HepG2 (cell line): ENCODE data around the gene NPB. TPM values are rescaled to one million over a fixed set of nuclear protein-coding genes. Genes with fewer than 3 reads are reported as not detected.

ENCODE experiments used
- CBX2 ChIP-seq, 2 experiments: fragments of 200-600 bp in 1 of 2; sonication (generic); formaldehyde crosslinking in 1 of 2; IDR thresholded peaks; 2 replicates each; pipeline versions ENCODE4 v1.7.0 to v1.8.1; 2018 to 2022; ENCODE audit warnings: low read depth in 2 of 2, low read length in 1 of 2, mild to moderate bottlenecking in 1 of 2, missing genetic modification reagents in 1 of 2
- CHCHD3 ChIP-seq: sonication (generic); formaldehyde crosslinking; IDR thresholded peaks from 2 replicates; pipeline ENCODE4 v1.8.0; 2022; ENCODE audit warnings: mild to moderate bottlenecking, missing genetic modification reagents, moderate library complexity
- ELF3 ChIP-seq: IDR thresholded peaks from 2 replicates; pipeline ENCODE4 v1.6.1; 2016; ENCODE audit warnings: missing genetic modification reagents, missing compliant biosample characterization
- KDM2A ChIP-seq: sonication (generic); formaldehyde crosslinking; IDR thresholded peaks from 2 replicates; pipeline ENCODE4 v1.4.0; 2020; ENCODE audit warnings: low read depth, missing genetic modification reagents, borderline replicate concordance
- PCBP1 ChIP-seq: fragments of 200-400 bp; formaldehyde crosslinking; IDR thresholded peaks from 2 replicates; pipeline ENCODE4 v1.6.1; 2017; ENCODE audit warnings: mild to moderate bottlenecking, low read depth, low read length, borderline replicate concordance
- PHB2 ChIP-seq: fragments of 450-650 bp; IDR thresholded peaks from 2 replicates; pipeline ENCODE4 v1.6.1; 2018; ENCODE audit not compliant: partially characterized antibody
- SALL2 ChIP-seq: sonication (generic); formaldehyde crosslinking; IDR thresholded peaks from 2 replicates; pipeline ENCODE4 v1.8.1; 2023; ENCODE audit warnings: mild to moderate bottlenecking, missing genetic modification reagents, inconsistent platforms
- STAG1 ChIP-seq: sonication (generic); formaldehyde crosslinking; IDR thresholded peaks from 2 replicates; pipeline ENCODE4 v1.4.0; 2020; ENCODE audit warnings: missing genetic modification reagents
- ZNF20 ChIP-seq: sonication (generic); formaldehyde crosslinking; IDR thresholded peaks from 2 replicates; pipeline ENCODE4 v1.4.0; 2020; ENCODE audit warnings: mild to moderate bottlenecking, moderate library complexity, missing genetic modification reagents
- ZNF350 ChIP-seq: sonication (generic); formaldehyde crosslinking; IDR thresholded peaks from 2 replicates; pipeline ENCODE4 v1.4.0; 2020; ENCODE audit warnings: mild to moderate bottlenecking, low read depth, missing genetic modification reagents, borderline replicate concordance
- ZNF580 ChIP-seq: IDR thresholded peaks from 2 replicates; pipeline ENCODE4 v1.6.1; 2016; ENCODE audit warnings: low read depth, borderline replicate concordance
- ZNF652 ChIP-seq: IDR thresholded peaks from 2 replicates; pipeline ENCODE4 v1.6.1; 2016; ENCODE audit warnings: low read depth, borderline replicate concordance
- ZNF691 ChIP-seq: sonication (generic); formaldehyde crosslinking; IDR thresholded peaks from 2 replicates; pipeline ENCODE4 v1.4.0; 2020; ENCODE audit warnings: missing genetic modification reagents, low read depth, mild to moderate bottlenecking, borderline replicate concordance
- ZNF737 ChIP-seq: sonication (generic); formaldehyde crosslinking; IDR thresholded peaks from 2 replicates; pipeline ENCODE4 v1.5.0; 2020; ENCODE audit warnings: missing genetic modification reagents, mild to moderate bottlenecking, borderline replicate concordance
- ZNF839 ChIP-seq: sonication (generic); formaldehyde crosslinking; IDR thresholded peaks from 2 replicates; pipeline ENCODE4 v1.4.0; 2020; ENCODE audit warnings: missing genetic modification reagents, mild to moderate bottlenecking, borderline replicate concordance
- ZSCAN12 ChIP-seq: sonication (generic); formaldehyde crosslinking; IDR thresholded peaks from 2 replicates; pipeline ENCODE4 v1.9.0; 2021; ENCODE audit warnings: mild to moderate bottlenecking, missing genetic modification reagents
- polyA plus RNA-seq, 8 experiments: library from polyadenylated mRNA; depleted of rRNA in 3 of 8; stranded (reverse) in 7 of 8; unstranded in 1 of 8; fragments of >200 nt; fragmentation: Illumina TruSeq in 4 of 8; extraction: Trizol in 4 of 8; gene quantifications; 2 replicates each; pipeline versions ENCODE4 v1.2.1 to v1.2.3, GENCODE V29; 2011 to 2016; ENCODE audit warnings: low read depth in 4 of 8, missing spikeins in 1 of 8, mixed read lengths in 1 of 8; ENCODE audit not compliant: insufficient read depth in 1 of 8
- total RNA-seq, 5 experiments: library from RNA; depleted of rRNA; stranded (reverse); fragments of >200 nt; fragmentation: Illumina TruSeq; extraction: Trizol; gene quantifications; 2 replicates each; pipeline ENCODE4 v1.2.3, GENCODE V29; 2016; ENCODE audit warnings: low read depth in 1 of 5
- TF ChIP-seq, protein P1 (sequence below): sonication (generic); formaldehyde crosslinking; conservative IDR thresholded peaks from 2 replicates; pipeline ENCODE4 v1.8.1; 2023; ENCODE audit warnings: missing genetic modification reagents
- TF ChIP-seq, protein P2 (sequence below): sonication (generic); formaldehyde crosslinking; IDR thresholded peaks from 2 replicates; pipeline ENCODE4 v1.4.0; 2020; ENCODE audit warnings: missing genetic modification reagents
- TF ChIP-seq, protein P3 (sequence below): sonication (generic); formaldehyde crosslinking; IDR thresholded peaks from 2 replicates; pipeline ENCODE4 v1.5.1; 2020; ENCODE audit warnings: missing genetic modification reagents, mild to moderate bottlenecking, borderline replicate concordance

NPB gene
- total and polyA plus RNA-seq, 2 of the 13 experiments (the other 11 are each of a cell fraction or from before 2014, with no cell fraction given) = 0.11 to 0.93 TPM

DNA sequence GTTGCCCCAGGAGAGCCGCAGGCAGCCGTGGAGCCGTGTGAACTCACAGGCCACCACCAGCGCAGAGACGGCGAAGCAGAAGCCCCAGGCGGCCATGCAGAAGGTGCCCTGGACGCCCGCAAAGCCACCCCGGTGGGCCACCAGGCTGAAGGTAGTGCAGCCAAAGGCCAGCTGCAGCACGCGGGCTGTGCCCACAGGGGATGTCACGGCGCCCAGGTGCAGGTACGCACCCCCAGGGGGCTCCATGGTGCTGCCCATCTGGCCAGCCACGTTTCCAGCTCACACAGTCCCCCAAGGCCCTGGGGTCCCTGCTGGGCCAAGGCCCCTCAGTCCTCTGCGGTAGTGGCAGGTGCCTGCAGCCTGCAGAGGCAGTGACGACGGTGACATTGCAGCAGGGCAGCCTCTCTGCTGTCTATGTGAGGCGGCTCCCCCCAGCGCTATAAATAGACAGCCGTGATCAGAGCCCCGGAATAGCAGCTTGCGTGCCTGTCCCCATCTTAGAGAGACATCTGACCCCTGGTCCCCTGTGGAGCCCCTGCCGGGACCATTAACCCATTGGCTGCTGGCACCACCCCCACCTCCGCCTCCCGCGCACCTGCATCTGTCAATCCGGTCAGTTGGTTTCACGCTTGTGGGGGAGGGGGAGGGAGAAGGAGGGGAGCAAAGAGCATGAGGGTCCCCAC is 39.6 kb downstream of the NPB start (continued):
- TF ChIP-seq PHB2 (no peak), ZSCAN12 (no peak), SALL2 (CRISPR knock-in tag) (no peak), ELF3 (CRISPR knock-in tag) (no peak), ZNF737 (no peak), ZNF691 (CRISPR knock-in tag) (no peak), CBX2 (IDR thresholded peaks at IDR 0.05; ENCODE audit: low read depth, low read length) (no peak), CBX2 (CRISPR knock-in tag; IDR thresholded peaks at IDR 0.05; ENCODE audit: low read depth) (no peak), PCBP1 (peak; percentile 82; the same call in 1 of the 2 replicates), STAG1 (CRISPR knock-in tag) (peak; percentile 55), ZNF20 (CRISPR knock-in tag) (no peak), ZNF350 (CRISPR knock-in tag) (no peak), ZNF580 (CRISPR knock-in tag) (no peak), CHCHD3 (CRISPR knock-in tag) (0 out of 2 replicates have a peak, but pooled peaks have one; percentile 15), ZNF839 (CRISPR knock-in tag) (no peak), ZNF652 (peak; percentile 80), KDM2A (CRISPR knock-in tag) (peak; percentile 22; the same call in 1 of the 2 replicates)
- TF ChIP-seq, protein P1, sequence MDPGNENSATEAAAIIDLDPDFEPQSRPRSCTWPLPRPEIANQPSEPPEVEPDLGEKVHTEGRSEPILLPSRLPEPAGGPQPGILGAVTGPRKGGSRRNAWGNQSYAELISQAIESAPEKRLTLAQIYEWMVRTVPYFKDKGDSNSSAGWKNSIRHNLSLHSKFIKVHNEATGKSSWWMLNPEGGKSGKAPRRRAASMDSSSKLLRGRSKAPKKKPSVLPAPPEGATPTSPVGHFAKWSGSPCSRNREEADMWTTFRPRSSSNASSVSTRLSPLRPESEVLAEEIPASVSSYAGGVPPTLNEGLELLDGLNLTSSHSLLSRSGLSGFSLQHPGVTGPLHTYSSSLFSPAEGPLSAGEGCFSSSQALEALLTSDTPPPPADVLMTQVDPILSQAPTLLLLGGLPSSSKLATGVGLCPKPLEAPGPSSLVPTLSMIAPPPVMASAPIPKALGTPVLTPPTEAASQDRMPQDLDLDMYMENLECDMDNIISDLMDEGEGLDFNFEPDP (CRISPR knock-in tag) = no peak
- TF ChIP-seq, protein P2, sequence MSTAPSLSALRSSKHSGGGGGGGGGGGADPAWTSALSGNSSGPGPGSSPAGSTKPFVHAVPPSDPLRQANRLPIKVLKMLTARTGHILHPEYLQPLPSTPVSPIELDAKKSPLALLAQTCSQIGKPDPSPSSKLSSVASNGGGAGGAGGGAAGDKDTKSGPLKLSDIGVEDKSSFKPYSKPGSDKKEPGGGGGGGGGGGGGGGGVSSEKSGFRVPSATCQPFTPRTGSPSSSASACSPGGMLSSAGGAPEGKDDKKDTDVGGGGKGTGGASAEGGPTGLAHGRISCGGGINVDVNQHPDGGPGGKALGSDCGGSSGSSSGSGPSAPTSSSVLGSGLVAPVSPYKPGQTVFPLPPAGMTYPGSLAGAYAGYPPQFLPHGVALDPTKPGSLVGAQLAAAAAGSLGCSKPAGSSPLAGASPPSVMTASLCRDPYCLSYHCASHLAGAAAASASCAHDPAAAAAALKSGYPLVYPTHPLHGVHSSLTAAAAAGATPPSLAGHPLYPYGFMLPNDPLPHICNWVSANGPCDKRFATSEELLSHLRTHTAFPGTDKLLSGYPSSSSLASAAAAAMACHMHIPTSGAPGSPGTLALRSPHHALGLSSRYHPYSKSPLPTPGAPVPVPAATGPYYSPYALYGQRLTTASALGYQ (CRISPR knock-in tag) = no peak
- TF ChIP-seq, protein P3, sequence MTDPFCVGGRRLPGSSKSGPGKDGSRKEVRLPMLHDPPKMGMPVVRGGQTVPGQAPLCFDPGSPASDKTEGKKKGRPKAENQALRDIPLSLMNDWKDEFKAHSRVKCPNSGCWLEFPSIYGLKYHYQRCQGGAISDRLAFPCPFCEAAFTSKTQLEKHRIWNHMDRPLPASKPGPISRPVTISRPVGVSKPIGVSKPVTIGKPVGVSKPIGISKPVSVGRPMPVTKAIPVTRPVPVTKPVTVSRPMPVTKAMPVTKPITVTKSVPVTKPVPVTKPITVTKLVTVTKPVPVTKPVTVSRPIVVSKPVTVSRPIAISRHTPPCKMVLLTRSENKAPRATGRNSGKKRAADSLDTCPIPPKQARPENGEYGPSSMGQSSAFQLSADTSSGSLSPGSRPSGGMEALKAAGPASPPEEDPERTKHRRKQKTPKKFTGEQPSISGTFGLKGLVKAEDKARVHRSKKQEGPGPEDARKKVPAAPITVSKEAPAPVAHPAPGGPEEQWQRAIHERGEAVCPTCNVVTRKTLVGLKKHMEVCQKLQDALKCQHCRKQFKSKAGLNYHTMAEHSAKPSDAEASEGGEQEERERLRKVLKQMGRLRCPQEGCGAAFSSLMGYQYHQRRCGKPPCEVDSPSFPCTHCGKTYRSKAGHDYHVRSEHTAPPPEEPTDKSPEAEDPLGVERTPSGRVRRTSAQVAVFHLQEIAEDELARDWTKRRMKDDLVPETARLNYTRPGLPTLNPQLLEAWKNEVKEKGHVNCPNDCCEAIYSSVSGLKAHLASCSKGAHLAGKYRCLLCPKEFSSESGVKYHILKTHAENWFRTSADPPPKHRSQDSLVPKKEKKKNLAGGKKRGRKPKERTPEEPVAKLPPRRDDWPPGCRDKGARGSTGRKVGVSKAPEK = no peak
